Pancreas (tissue), 10 donors: ENCODE measurements around the gene CXorf66. TPM values are rescaled to one million over a fixed set of nuclear protein-coding genes. Genes with fewer than 3 reads are reported as not detected.
"Not testable (repeated sequence)": the region's sequence is repeated elsewhere in the genome, so short reads cannot be mapped to it uniquely, and the experiment has no call there.

Experiments used
- ATAC-seq, 4 donors: fragments of 200-7000 bp; cut with Tn5 transposase; one replicate each; pipeline versions ENCODE4 v1.8.0 to v1.9.1; 2020; ENCODE audit warnings: mild to moderate bottlenecking in 4 of 4, moderate library complexity in 4 of 4
- DNase-seq, 6 donors: peaks; one replicate each; pipeline ENCODE4 v3.0.0-alpha.2; 2020
- FAIRE-seq: peaks from 2 replicates; lab custom pipeline; 2012; peaks lifted over from hg19 to GRCh38; lab: Jason Lieb, UNC
- H3K27ac ChIP-seq, 4 donors: fragments of 200-600 bp; sonication (generic); 1 replicate in 3 of 4; 2 replicates in 1 of 4; pipeline versions ENCODE4 v1.5.0 to v1.8.0; 2020
- H3K27me3 ChIP-seq, 4 donors: fragments of 200-600 bp; one replicate each; pipeline ENCODE4 v1.8.0; 2021
- H3K36me3 ChIP-seq, 3 donors: fragments of 200-600 bp; sonication (generic) in 1 of 3; one replicate each; pipeline versions ENCODE4 v1.5.0 to v1.8.0; 2020 to 2021
- H3K4me1 ChIP-seq, 3 donors: fragments of 200-600 bp; one replicate each; pipeline ENCODE4 v1.8.0; 2021
- H3K4me3 ChIP-seq, 4 donors: fragments of 200-600 bp; sonication (generic) in 2 of 4; one replicate each; pipeline versions ENCODE4 v1.5.0 to v1.8.0; 2020 to 2021
- H3K9me3 ChIP-seq, 4 donors: fragments of 200-600 bp; one replicate each; pipeline ENCODE4 v1.8.0; 2021
- CTCF ChIP-seq, 4 donors: fragments of 200-600 bp; sonication (generic) in 3 of 4; IDR thresholded peaks; one replicate each; pipeline versions ENCODE4 v1.5.0 to v1.8.0; 2021; ENCODE audit warnings: antibody characterized with exemption in 4 of 4
- WGBS, 2 donors: extraction: QIAGEN DNeasy Blood & Tissue Kit; methylation state at CpG; one replicate each; pipeline ENCODE4 v1.1.7; 2013; 5-methylcytosine and 5-hydroxymethylcytosine counted together
- intact Hi-C, 3 donors: fragments of 100-400 bp; cut with DNase I; formaldehyde crosslinking; loops; one replicate each; pipeline versions ENCODE4 v1.11.1 to v1.14.2; 2022
- polyA plus RNA-seq, 2 donors: library from polyadenylated mRNA; stranded (reverse); fragments of 200-250 nt; gene quantifications; one replicate each; pipeline ENCODE4 v1.2.3, GENCODE V29; 2013
- total RNA-seq, 6 donors: library from RNA; stranded (reverse); fragmentation: NEBNext Ultra II Directional in 4 of 6; extraction: Animal tissue kit (Norgen Biotek cat#: 25700) in 4 of 6; gene quantifications; one replicate each; pipeline versions ENCODE4 v1.2.1 to v1.2.4, GENCODE V29; 2021 to 2023
- donor health status: healthy with polysubstance abuse.
- donor health status: DM: no; HTN: no; CAD: no; lungs with moderate emphysema.
- donor health status: DM: no; HTN: no; CAD: no.
- donor health status: control.
- donor health status: control.
- donor health status: Bipolar disorder and iron deficiency.
- donor health status: DM: yes; HTN: yes; CAD: no.
- donor health status: DM: no; HTN: no; CAD: no.
- donor health status: DM: no; HTN: no; CAD: no.
- donor health status: DM: yes; HTN: yes; CAD: no.

Gene CXorf66
- total and polyA plus RNA-seq, 8 donors, result not detected

- FAIRE-seq (no peak), ATAC-seq (no peak), DNase-seq (no peak)
- Histone ChIP-seq H3K4me1 (no peaks in the 10 kb centered on the region), H3K9me3 (no peaks in the 10 kb centered on the region), H3K27me3 (peaks cover 0 to 5% (median 0%) of the 10 kb centered on the region in 4 donors), H3K36me3 (no peaks in the 10 kb centered on the region), H3K4me3 (no peak overlapping the region), H3K27ac (no peak overlapping the region)
- intact Hi-C loops, result no loop called here
- no peak for TF ChIP-seq CTCF (IDR thresholded peaks at IDR 0.05)
- WGBS, 2 donors, result 62 to 81% methylated on average over 5 of the region's 5 CpGs
Measured at GRCh38 chrX:139929876-139930275, 35.4 kb downstream of the CXorf66 start.

DNA sequence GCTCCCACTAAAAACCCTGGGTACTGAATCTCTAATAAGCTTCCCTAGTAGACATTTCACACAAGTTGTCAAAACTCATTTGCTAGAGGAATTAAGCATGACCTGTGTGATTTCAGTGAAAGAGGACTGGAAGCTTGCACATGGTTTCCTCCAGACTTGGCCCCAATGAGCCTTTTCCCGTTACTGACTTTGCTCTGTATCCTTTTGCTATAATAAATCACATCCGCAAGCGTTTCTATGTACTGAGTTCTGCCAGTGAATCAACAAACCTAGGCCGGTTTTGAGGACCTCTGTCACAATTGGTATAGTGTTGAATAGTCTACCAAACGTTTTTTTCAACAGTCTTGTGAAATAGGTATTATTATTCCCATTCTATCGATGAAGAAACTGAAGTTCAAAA lies 40.6 kb downstream of the CXorf66 start:
- FAIRE-seq (no peak), ATAC-seq (no peak), DNase-seq (no peak)
- H3K4me1 ChIP-seq, result no peaks in the 10 kb centered on the region
- H3K27ac ChIP-seq, result no peak overlapping the region
- H3K36me3 ChIP-seq, result no peaks in the 10 kb centered on the region
- TF ChIP-seq CTCF (IDR thresholded peaks at IDR 0.05), result no peak
- peaks cover 0 to 5% (median 0%) of the 10 kb centered on the region in 4 donors for H3K27me3 ChIP-seq
- H3K9me3 ChIP-seq, result no peaks in the 10 kb centered on the region
- H3K4me3 ChIP-seq, result no peak overlapping the region
- 62 to 64% methylated on average over 6 of the region's 6 CpGs for WGBS, 2 donors
- intact Hi-C loops, result no loop called here

- intact Hi-C loops, result no loop called here
- no peak for ATAC-seq
- no peak for FAIRE-seq
- Histone ChIP-seq H3K36me3 (no peaks in the 10 kb centered on the region), H3K4me1 (no peaks in the 10 kb centered on the region), H3K9me3 (no peaks in the 10 kb centered on the region), H3K27me3 (peaks cover 0 to 5% (median 0%) of the 10 kb centered on the region in 4 donors), H3K4me3 (no peak overlapping the region), H3K27ac (no peak overlapping the region)
- DNase-seq, result no peak
- 42 to 43% methylated on average over 5 of the region's 5 CpGs for WGBS, 2 donors
- no peak for TF ChIP-seq CTCF (IDR thresholded peaks at IDR 0.05)
Measured at GRCh38 chrX:139924069-139924695, 41.1 kb downstream of the CXorf66 start.

GRCh38 chrX:139921142-139921541 lies 44.2 kb downstream of the CXorf66 start:
- H3K36me3 ChIP-seq, H3K4me3 ChIP-seq, H3K4me1 ChIP-seq, intact Hi-C loops, H3K9me3 ChIP-seq, ATAC-seq, H3K27ac ChIP-seq, H3K27me3 ChIP-seq, DNase-seq, FAIRE-seq: not testable (repeated sequence)
- 62 to 88% methylated on average over 6 of the region's 6 CpGs for WGBS, 2 donors

GRCh38 chrX:139920316-139920715 lies 45.0 kb downstream of the CXorf66 start:
- Histone ChIP-seq H3K36me3 (no peaks in the 10 kb centered on the region), H3K27ac (no peak overlapping the region), H3K9me3 (no peaks in the 10 kb centered on the region), H3K4me1 (no peaks in the 10 kb centered on the region), H3K27me3 (no peaks in the 10 kb centered on the region), H3K4me3 (no peak overlapping the region)
- no peak for FAIRE-seq
- no peak for TF ChIP-seq CTCF (IDR thresholded peaks at IDR 0.05)
- no peak for ATAC-seq
- DNase-seq, result no peak
- intact Hi-C loops, result no loop called here
- 37 to 38% methylated on average over 1 of the region's 1 CpG for WGBS, 2 donors
